Measurements from ENCODE around the gene SHH.
"Not testable (repeated sequence)": the region's sequence is repeated elsewhere in the genome, so short reads cannot be mapped to it uniquely, and the experiment has no call there.

The SHH gene

GRCh38 chr7:155842496-155843265, 30.4 kb upstream of the SHH start:
- DNase-seq: no peak

GRCh38 chr7:155840909-155841308, 28.6 kb upstream of the SHH start:
- no peak for DNase-seq

- no peak for DNase-seq
Observed at GRCh38 chr7:155840262-155840885, 28.1 kb upstream of the SHH start.

GRCh38 chr7:155839461-155839860, 27.2 kb upstream of the SHH start:
- no peak for DNase-seq

GRCh38 chr7:155838312-155838711, 26.0 kb upstream of the SHH start:
- DNase-seq: not testable (repeated sequence)

GRCh38 chr7:155837126-155837479, 24.8 kb upstream of the SHH start:
- no peak for DNase-seq

GRCh38 chr7:155836216-155837125, 24.2 kb upstream of the SHH start:
- DNase-seq: no peak

- no peak for DNase-seq
Observed at GRCh38 chr7:155835446-155836215, 23.4 kb upstream of the SHH start.

- DNase-seq: no peak
Observed at GRCh38 chr7:155834486-155835048, 22.3 kb upstream of the SHH start.

- DNase-seq: no peak
Observed at GRCh38 chr7:155833651-155834050, 21.4 kb upstream of the SHH start.

- DNase-seq: no peak
Observed at GRCh38 chr7:155832581-155832981, 20.3 kb upstream of the SHH start.

- DNase-seq: no peak
Observed at GRCh38 chr7:155831807-155832524, 19.7 kb upstream of the SHH start.

GRCh38 chr7:155830961-155831806, 18.9 kb upstream of the SHH start:
- no peak for DNase-seq

- no peak for DNase-seq
Observed at GRCh38 chr7:155829796-155830470, 17.7 kb upstream of the SHH start.

- no peak for DNase-seq
Observed at GRCh38 chr7:155825336-155825735, 13.1 kb upstream of the SHH start.

GRCh38 chr7:155824227-155824886, 12.1 kb upstream of the SHH start:
- DNase-seq: no peak

- no peak for DNase-seq
Observed at GRCh38 chr7:155821851-155822250, 9.6 kb upstream of the SHH start.

- no peak for DNase-seq
Observed at GRCh38 chr7:155820788-155821187, 8.5 kb upstream of the SHH start.

GRCh38 chr7:155820246-155820645, 8.0 kb upstream of the SHH start:
- no peak for DNase-seq

- no peak for DNase-seq
Observed at GRCh38 chr7:155819186-155819585, 6.9 kb upstream of the SHH start.

All from stimulated activated CD4-positive, alpha-beta T cell treated with anti-CD3 and anti-CD28 coated beads, Interleukin-15, amount 100 ng/mL, for 24 hours (primary cell).